Lower lobe of right lung (tissue), 2 donors: ENCODE results near the gene RRAS. TPM values are rescaled to one million over a fixed set of nuclear protein-coding genes. Genes with fewer than 3 reads are reported as not detected.

Experiments
- ATAC-seq, 2 donors: fragments of 200-7000 bp; cut with Tn5 transposase; one replicate each; pipeline ENCODE4 v1.9.1; 2020 to 2022; ENCODE audit warnings: mild to moderate bottlenecking in 2 of 2, moderate library complexity in 2 of 2
- DNase-seq: peaks from one replicate; pipeline ENCODE4 v3.0.0-alpha.2; 2020
- H3K27ac ChIP-seq: fragments of 200-600 bp; one replicate; pipeline ENCODE4 v1.8.0; 2022
- H3K27me3 ChIP-seq: fragments of 200-600 bp; one replicate; pipeline ENCODE4 v1.8.0; 2022; ENCODE audit warnings: low read depth
- H3K36me3 ChIP-seq: fragments of 200-600 bp; one replicate; pipeline ENCODE4 v1.8.0; 2022; ENCODE audit warnings: mild to moderate bottlenecking
- H3K4me1 ChIP-seq: fragments of 200-600 bp; one replicate; pipeline ENCODE4 v1.8.0; 2022
- H3K4me3 ChIP-seq: fragments of 200-600 bp; one replicate; pipeline ENCODE4 v1.8.0; 2022; ENCODE audit warnings: mild to moderate bottlenecking
- H3K9me3 ChIP-seq: fragments of 200-600 bp; one replicate; pipeline ENCODE4 v1.8.0; 2022
- intact Hi-C: fragments of 100-400 bp; cut with DNase I; formaldehyde crosslinking; loops from one replicate; pipeline ENCODE4 v1.11.0; 2022
- total RNA-seq: library from RNA; stranded (reverse); fragmentation: NEBNext Ultra II Directional; extraction: Animal tissue kit (Norgen Biotek cat#: 25700); gene quantifications from one replicate; pipeline ENCODE4 v1.2.1, GENCODE V29; 2021
- TF ChIP-seq, protein P1 (sequence below): fragments of 200-600 bp; IDR thresholded peaks from one replicate; pipeline ENCODE4 v1.8.0; 2022; ENCODE audit warnings: antibody characterized with exemption, mild to moderate bottlenecking
- donor health status: DM: no; HTN: yes; CAD: no; lungs with severe emphysema.

RRAS gene
- total RNA-seq, 1 donor from 2014 or later, result 114 TPM

DNA sequence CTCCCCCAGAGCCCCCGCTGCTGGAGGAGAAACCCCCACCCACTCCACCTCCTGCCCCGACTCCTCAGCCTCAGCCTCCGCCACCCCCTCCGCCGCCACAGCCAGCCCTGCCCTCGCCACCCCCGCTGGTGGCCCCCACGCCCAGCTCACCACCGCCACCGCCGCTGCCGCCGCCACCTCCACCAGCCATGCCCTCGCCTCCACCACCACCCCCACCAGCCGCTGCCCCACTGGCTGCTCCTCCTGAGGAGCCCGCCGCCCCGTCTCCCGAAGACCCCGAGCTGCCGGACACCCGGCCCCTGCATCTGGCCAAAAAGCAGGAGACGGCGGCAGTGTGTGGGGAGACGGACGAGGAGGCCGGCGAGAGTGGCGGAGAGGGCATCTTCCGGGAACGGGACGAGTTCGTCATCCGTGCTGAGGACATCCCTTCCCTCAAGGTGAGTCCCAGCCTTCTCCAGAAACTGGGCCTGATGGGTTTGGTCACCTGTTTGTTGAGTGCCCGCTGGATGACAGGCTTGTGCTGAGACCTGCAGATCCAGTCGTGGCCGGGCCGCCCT is 38.4 kb downstream of the RRAS start:
- intact Hi-C loops, result no loop called here

DNA sequence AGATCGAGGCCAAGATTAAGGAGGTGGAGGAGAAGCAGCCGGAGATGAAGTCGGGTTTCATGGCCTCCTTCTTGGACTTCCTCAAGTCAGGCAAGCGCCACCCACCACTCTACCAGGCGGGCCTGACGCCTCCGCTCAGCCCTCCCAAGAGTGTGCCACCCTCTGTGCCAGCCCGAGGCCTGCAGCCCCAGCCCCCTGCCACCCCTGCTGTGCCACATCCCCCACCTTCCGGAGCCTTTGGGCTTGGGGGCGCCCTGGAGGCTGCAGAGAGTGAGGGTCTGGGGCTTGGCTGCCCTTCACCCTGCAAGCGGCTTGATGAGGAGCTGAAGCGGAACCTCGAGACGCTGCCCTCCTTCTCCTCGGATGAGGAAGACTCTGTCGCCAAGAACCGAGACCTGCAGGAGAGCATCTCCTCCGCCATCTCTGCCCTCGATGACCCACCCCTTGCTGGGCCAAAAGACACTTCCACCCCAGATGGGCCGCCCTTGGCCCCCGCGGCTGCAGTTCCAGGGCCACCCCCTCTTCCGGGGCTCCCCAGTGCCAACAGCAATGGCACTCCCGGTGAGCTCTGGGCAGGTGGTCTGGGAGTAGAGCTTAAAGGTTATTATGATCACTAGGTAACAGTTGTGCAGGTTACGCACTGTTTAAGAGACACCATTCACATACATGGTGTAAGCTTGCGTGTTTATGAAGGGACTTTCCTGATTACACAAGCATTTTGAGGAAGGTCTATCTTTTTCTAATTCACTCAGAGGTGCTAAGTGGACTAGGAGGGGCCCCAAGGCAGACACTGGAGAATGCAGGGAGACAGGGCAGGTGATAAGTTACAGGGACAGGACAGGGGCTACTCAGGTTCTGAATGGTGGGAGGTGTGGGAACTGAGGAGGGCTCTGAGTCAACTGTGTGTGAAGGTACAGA is 40.3 kb downstream of the RRAS start:
- Histone ChIP-seq H3K27me3 (no peaks in the 10 kb centered on the region), H3K36me3 (peaks cover 97% of the 10 kb centered on the region), H3K27ac (no peak overlapping the region), H3K4me3 (no peak overlapping the region), H3K4me1 (no peaks in the 10 kb centered on the region), H3K9me3 (no peaks in the 10 kb centered on the region)
- ATAC-seq (no peak), DNase-seq (no peak)
- TF ChIP-seq, protein P1, sequence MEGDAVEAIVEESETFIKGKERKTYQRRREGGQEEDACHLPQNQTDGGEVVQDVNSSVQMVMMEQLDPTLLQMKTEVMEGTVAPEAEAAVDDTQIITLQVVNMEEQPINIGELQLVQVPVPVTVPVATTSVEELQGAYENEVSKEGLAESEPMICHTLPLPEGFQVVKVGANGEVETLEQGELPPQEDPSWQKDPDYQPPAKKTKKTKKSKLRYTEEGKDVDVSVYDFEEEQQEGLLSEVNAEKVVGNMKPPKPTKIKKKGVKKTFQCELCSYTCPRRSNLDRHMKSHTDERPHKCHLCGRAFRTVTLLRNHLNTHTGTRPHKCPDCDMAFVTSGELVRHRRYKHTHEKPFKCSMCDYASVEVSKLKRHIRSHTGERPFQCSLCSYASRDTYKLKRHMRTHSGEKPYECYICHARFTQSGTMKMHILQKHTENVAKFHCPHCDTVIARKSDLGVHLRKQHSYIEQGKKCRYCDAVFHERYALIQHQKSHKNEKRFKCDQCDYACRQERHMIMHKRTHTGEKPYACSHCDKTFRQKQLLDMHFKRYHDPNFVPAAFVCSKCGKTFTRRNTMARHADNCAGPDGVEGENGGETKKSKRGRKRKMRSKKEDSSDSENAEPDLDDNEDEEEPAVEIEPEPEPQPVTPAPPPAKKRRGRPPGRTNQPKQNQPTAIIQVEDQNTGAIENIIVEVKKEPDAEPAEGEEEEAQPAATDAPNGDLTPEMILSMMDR, result no peak
- intact Hi-C loops, result no loop called here

More for the DNA sequence above, 38.4 kb downstream of the RRAS start:
- TF ChIP-seq, protein P1, result no peak
- Histone ChIP-seq H3K9me3 (no peaks in the 10 kb centered on the region), H3K4me3 (no peak overlapping the region), H3K4me1 (no peaks in the 10 kb centered on the region), H3K27me3 (no peaks in the 10 kb centered on the region), H3K27ac (no peak overlapping the region), H3K36me3 (peaks cover 96% of the 10 kb centered on the region)
- ATAC-seq, result no peak
- DNase-seq, result no peak

DNA sequence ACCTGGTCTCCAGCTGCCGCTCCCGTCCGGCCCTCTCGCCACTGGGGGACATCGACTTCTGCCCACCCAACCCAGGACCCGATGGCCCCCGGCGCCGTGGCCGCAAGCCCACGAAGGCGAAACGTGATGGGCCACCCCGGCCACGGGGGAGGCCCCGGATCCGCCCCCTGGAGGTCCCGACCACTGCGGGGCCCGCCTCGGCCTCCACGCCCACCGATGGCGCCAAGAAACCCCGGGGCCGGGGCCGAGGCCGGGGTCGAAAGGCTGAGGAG is 42.3 kb downstream of the RRAS start:
- Histone ChIP-seq H3K27ac (no peak overlapping the region), H3K36me3 (peaks cover 87% of the 10 kb centered on the region)

DNA sequence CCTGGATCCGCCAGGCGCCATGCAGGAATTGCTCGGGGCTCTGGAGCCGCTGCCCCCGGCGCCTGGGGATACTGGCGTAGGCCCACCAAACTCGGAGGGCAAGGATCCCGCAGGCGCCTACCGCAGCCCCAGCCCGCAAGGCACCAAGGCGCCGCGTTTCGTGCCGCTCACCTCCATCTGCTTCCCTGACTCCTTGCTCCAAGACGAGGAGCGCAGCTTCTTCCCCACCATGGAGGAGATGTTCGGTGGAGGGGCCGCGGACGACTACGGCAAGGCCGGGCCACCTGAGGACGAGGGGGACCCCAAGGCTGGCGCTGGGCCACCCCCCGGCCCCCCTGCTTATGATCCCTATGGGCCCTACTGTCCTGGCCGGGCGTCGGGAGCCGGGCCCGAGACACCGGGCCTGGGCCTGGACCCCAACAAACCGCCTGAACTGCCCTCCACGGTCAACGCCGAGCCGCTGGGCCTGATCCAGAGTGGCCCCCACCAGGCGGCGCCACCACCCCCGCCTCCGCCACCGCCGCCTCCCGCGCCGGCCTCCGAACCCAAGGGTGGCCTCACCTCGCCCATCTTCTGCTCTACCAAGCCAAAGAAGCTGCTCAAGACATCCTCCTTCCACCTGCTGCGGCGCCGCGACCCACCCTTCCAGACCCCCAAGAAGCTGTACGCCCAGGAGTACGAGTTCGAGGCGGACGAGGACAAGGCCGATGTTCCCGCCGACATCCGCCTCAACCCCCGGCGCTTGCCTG is 42.8 kb downstream of the RRAS start:
- Histone ChIP-seq H3K27ac (no peak overlapping the region), H3K4me3 (no peak overlapping the region), H3K4me1 (peaks cover 18% of the 10 kb centered on the region), H3K36me3 (peaks cover 82% of the 10 kb centered on the region), H3K9me3 (no peaks in the 10 kb centered on the region), H3K27me3 (no peaks in the 10 kb centered on the region)
- no peak for DNase-seq
- no peak for ATAC-seq
- intact Hi-C loops, result no loop called here
- TF ChIP-seq, protein P1, result no peak

More for the DNA sequence above, 42.3 kb downstream of the RRAS start:
- no peak for DNase-seq
- Histone ChIP-seq H3K4me3 (no peak overlapping the region), H3K27me3 (no peaks in the 10 kb centered on the region), H3K4me1 (peaks cover 13% of the 10 kb centered on the region), H3K9me3 (no peaks in the 10 kb centered on the region)
- TF ChIP-seq, protein P1, result no peak
- intact Hi-C loops, result no loop called here
- no peak for ATAC-seq

DNA sequence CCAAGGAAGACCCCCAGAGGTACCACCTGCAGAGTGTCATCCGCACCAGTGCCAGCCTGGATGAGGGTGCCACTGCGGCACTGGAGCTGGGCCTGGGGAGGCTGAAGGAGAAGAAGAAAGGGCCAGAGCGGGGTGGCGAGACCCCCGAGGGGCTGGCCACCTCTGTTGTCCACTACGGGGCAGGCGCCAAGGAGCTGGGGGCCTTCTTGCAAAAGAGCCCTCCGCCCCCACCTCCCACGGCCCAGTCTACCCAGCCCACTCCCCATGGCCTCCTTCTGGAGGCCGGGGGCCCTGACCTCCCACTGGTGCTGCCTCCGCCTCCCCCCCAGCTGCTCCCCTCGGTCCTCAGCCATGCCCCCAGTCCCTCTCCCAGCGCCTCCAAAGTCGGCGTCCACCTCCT is 43.5 kb downstream of the RRAS start:
- no peak overlapping the region for H3K4me3 ChIP-seq
- peaks cover 19% of the 10 kb centered on the region for H3K4me1 ChIP-seq
- intact Hi-C loops, result no loop called here
- H3K36me3 ChIP-seq, result peaks cover 75% of the 10 kb centered on the region
- TF ChIP-seq, protein P1, result no peak
- H3K27ac ChIP-seq, result no peak overlapping the region
- no peaks in the 10 kb centered on the region for H3K9me3 ChIP-seq
- no peak for DNase-seq
- ATAC-seq, result no peak
- no peaks in the 10 kb centered on the region for H3K27me3 ChIP-seq
